Esophagus squamous epithelium (tissue), 5 donors: Measurements from ENCODE around the gene PSG2. TPM values are rescaled to one million over a fixed set of nuclear protein-coding genes. Genes with fewer than 3 reads are reported as not detected.
"Not testable (repeated sequence)": the region's sequence is repeated elsewhere in the genome, so short reads cannot be mapped to it uniquely, and the experiment has no call there.

Experiments
- DNase-seq: peaks from one replicate; lab custom pipeline; 2025; lab: John Stamatoyannopoulos, UW
- H3K27ac ChIP-seq, 4 donors: fragments of 200-600 bp; sonication (generic); one replicate each; pipeline ENCODE4 v1.5.1; 2016 to 2019; ENCODE audit warnings: mild to moderate bottlenecking in 1 of 4
- H3K27me3 ChIP-seq, 4 donors: fragments of 200-600 bp; sonication (generic); 1 replicate in 3 of 4; 2 replicates in 1 of 4; pipeline versions ENCODE4 v1.5.1 to v1.6.0; 2017 to 2021; ENCODE audit warnings: antibody characterized with exemption in 1 of 4
- H3K36me3 ChIP-seq, 3 donors: fragments of 200-600 bp; sonication (generic); one replicate each; pipeline ENCODE4 v1.5.1; 2016 to 2019
- H3K4me1 ChIP-seq, 3 donors: fragments of 200-600 bp; sonication (generic); one replicate each; pipeline ENCODE4 v1.5.1; 2017 to 2019
- H3K4me3 ChIP-seq, 4 donors: fragments of 200-600 bp; sonication (generic); 1 replicate in 3 of 4; 2 replicates in 1 of 4; pipeline ENCODE4 v1.5.1; 2016 to 2019; ENCODE audit warnings: mild to moderate bottlenecking in 2 of 4, moderate library complexity in 1 of 4
- H3K9me3 ChIP-seq, 3 donors: fragments of 200-600 bp; sonication (generic); one replicate each; pipeline ENCODE4 v1.5.1; 2016 to 2019
- POLR2A ChIP-seq, 4 donors: fragments of 450-650 bp; IDR thresholded peaks; one replicate each; pipeline ENCODE4 v1.6.1; 2017; ENCODE audit warnings: antibody characterized with exemption in 4 of 4, mild to moderate bottlenecking in 4 of 4, moderate library complexity in 3 of 4
- WGBS, 2 donors: methylation state at CpG; one replicate each; pipeline ENCODE4 v1.1.5; 2018; 5-methylcytosine and 5-hydroxymethylcytosine counted together
- intact Hi-C: fragments of 100-400 bp; cut with DNase I; formaldehyde crosslinking; loops from one replicate; pipeline ENCODE4 v1.15.0; 2022
- total RNA-seq, 4 donors: library from RNA; depleted of rRNA; stranded (reverse); fragments of >200 nt; gene quantifications; one replicate each; pipeline ENCODE4 v1.1.0, GENCODE V29; 2016
- TF ChIP-seq, protein P1 (sequence below), 6 experiments: fragments of 450-650 bp in 4 of 6; fragments of 200-600 bp in 2 of 6; sonication (generic) in 2 of 6; IDR thresholded peaks; one replicate each; pipeline ENCODE4 v1.5.1; 2016 to 2019; ENCODE audit warnings: antibody characterized with exemption in 6 of 6, mild to moderate bottlenecking in 4 of 6, moderate library complexity in 4 of 6
- donor health status: DM: yes; HTN: yes; CAD: no.

PSG2 gene
- total RNA-seq, 4 donors from 2014 or later: not detected

DNA sequence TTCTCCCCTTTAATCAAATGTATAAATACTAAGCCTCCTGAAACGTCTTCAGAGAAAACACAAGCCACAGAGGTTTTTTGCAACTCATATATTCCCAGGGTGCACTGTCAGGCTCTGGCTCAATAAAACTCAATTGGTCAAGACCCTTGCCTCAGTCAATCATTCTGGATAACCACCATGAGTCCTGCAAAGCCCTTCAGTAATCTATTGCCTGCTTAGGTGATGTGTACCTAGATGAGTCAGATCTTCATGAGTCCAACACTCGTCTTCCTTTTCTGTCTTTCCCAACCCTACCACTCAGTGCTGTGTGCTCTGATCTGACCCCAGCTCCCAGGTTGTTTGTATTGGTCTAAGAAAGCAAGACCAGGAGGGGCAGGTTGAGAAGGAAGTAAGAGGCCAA is 24.1 kb downstream of the PSG2 start:
- H3K27me3 ChIP-seq, DNase-seq, H3K4me1 ChIP-seq, H3K36me3 ChIP-seq, intact Hi-C loops, H3K9me3 ChIP-seq, H3K27ac ChIP-seq, H3K4me3 ChIP-seq: not testable (repeated sequence)
- 29 to 36% methylated on average over 2 of the region's 2 CpGs for WGBS, 2 donors

DNA sequence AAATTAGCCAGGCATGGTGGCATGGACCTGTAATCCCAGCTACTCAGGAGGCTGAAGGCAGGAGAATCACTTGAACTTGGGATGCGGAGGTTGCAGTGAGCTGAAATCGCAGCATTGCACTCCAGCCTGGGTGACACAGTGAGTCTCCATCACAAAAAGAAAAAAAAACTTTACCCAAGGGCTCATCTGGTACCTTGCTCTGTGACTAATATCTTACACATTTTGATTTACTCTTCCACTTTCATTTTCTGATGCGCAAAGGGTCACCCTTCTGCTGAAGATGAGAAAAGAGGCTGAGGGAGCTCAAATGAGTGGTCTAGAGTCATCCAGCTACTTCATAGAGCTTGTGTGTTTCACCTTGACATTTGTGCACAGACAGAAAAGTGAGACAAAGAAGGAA is 34.5 kb downstream of the PSG2 start:
- intact Hi-C loops, H3K36me3 ChIP-seq, H3K27me3 ChIP-seq, DNase-seq, H3K4me3 ChIP-seq, H3K9me3 ChIP-seq, H3K4me1 ChIP-seq, H3K27ac ChIP-seq: not testable (repeated sequence)
- WGBS, 2 donors: 76 to 85% methylated on average over 3 of the region's 3 CpGs

DNA sequence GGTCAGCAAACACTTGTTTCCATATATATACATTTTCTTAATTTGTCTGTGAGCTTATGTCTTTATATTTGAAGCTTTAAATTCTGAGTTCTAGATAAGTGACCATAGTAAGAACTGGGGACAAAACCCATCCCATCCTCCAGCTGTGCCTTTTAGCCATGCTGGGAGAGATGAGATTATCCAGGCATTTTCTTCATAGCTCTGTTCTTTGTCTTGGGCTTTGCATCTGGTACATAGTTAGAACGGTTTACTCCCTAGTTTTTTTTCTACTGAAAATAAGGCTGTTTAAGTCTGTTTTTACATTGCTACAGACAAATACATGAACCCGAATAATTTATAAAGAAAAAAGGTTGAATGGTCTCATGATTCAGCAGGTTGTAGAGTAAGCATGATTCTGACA is 35.9 kb downstream of the PSG2 start:
- H3K9me3 ChIP-seq, intact Hi-C loops, H3K4me3 ChIP-seq, H3K27ac ChIP-seq, DNase-seq, H3K4me1 ChIP-seq, H3K36me3 ChIP-seq, H3K27me3 ChIP-seq: not testable (repeated sequence)
- 68 to 70% methylated on average over 2 of the region's 2 CpGs for WGBS, 2 donors

DNA sequence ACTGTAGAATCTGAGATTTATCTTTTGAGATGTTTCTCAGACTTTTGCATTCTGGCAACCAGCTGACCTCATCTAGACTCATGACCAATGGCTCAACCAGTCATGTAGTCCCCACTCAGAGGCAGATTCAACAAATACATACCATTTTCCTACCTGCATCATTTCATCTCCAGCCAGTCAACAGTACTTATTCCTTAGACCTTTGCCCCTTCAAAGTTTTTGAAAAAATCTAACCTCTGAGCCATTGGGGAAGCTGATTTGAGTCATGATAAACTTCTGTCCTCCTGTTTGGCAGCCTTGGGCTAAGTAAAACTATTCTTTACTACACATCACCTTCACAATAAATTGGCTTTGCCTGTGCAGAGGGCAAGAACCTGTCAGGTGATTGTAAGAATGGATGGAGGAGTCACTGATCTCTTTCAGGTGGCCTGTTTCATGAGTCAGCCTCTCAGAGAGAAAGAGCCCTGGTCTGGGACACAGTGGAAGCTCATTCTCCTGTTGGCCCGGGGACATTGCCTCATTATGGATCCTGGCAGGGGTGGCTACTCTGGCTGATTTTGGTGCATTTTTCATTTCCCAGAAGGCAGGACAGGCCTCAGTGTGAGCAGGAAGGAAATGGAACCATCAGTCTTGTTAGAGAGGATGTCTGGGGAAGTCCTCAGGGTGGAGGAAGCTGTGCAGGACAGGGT is 38.9 kb downstream of the PSG2 start:
- 33 to 67% methylated on average over 1 of the region's 1 CpG for WGBS, 2 donors
- H3K27me3 ChIP-seq, intact Hi-C loops, DNase-seq, H3K9me3 ChIP-seq, H3K27ac ChIP-seq, H3K4me3 ChIP-seq, H3K36me3 ChIP-seq, H3K4me1 ChIP-seq: not testable (repeated sequence)

DNA sequence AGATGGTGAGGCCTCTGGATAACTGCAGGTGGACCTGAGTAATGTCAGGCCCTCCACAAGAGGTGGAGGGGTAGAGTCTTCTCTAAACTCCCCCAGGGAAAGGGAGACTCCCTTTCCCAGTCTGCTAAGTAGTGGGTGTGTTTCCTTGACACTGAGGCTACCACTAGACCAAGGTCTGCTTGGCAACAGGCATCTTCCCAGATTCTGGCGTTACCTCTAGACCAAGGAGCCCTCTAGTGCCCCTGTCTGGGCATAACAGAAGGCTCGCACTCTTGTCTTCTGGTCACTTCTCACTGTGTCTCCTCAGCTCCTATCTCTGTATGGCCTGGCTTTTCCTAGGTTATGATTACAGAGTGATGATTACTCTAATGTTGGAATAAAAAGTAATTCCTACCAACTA is 50.9 kb downstream of the PSG2 start:
- TF ChIP-seq, protein P1, sequence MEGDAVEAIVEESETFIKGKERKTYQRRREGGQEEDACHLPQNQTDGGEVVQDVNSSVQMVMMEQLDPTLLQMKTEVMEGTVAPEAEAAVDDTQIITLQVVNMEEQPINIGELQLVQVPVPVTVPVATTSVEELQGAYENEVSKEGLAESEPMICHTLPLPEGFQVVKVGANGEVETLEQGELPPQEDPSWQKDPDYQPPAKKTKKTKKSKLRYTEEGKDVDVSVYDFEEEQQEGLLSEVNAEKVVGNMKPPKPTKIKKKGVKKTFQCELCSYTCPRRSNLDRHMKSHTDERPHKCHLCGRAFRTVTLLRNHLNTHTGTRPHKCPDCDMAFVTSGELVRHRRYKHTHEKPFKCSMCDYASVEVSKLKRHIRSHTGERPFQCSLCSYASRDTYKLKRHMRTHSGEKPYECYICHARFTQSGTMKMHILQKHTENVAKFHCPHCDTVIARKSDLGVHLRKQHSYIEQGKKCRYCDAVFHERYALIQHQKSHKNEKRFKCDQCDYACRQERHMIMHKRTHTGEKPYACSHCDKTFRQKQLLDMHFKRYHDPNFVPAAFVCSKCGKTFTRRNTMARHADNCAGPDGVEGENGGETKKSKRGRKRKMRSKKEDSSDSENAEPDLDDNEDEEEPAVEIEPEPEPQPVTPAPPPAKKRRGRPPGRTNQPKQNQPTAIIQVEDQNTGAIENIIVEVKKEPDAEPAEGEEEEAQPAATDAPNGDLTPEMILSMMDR (IDR thresholded peaks at IDR 0.05): peak in 1 of 6 experiments; percentile 54
- H3K4me1 ChIP-seq, intact Hi-C loops, H3K9me3 ChIP-seq, H3K4me3 ChIP-seq, H3K27me3 ChIP-seq, H3K36me3 ChIP-seq, H3K27ac ChIP-seq, DNase-seq: not testable (repeated sequence)
- 49 to 52% methylated on average over 2 of the region's 2 CpGs for WGBS, 2 donors

DNA sequence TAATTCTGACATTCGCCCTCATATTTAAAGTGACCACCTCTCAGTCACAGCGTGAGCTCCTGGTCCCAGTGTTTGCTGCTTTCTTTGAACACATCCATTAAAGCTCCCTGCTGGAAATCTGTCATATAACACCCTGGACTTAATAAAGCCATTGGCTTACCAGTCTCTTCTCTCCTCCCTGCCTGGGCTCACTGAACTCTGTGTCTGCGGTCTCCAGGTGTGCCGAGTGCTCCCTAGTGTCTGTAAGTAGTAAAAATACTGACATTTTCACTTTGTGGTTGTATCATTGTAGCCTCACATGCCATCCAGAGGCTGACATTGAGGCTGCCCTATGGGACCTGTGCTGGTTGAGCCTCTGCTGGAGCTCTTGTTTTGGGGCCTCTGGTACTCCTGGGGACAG is 53.6 kb downstream of the PSG2 start:
- H3K27ac ChIP-seq: no peak overlapping the region
- no peak overlapping the region for H3K4me3 ChIP-seq
- DNase-seq: no peak
- TF ChIP-seq, protein P1 (IDR thresholded peaks at IDR 0.05): no peak
- TF ChIP-seq POLR2A (IDR thresholded peaks at IDR 0.05): no peak
- no peaks in the 10 kb centered on the region for H3K36me3 ChIP-seq
- no peaks in the 10 kb centered on the region for H3K27me3 ChIP-seq
- intact Hi-C loops: no loop called here
- 80 to 81% methylated on average over 4 of the region's 4 CpGs for WGBS, 2 donors
- H3K4me1 ChIP-seq: no peaks in the 10 kb centered on the region
- H3K9me3 ChIP-seq: no peaks in the 10 kb centered on the region

DNA sequence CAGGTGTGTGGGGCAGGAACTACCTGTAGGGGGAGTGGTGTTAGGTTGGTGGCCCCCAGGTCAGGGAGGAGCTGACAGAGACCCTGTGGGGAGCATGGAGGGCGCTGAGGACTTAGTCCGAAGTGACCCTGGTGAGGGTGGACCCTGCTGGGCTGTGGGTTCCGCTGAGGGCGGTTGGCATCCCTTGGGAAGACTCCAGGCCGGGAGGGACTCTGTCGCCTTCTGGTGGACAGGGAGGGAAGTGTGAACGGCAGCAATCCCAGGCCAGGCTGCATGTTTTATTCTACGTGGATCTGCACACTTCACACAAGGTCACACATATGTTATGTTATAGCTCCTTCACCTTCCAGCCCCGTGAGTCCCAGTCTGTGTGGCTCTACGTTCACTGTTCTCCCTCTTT is 54.5 kb downstream of the PSG2 start:
- H3K9me3 ChIP-seq, H3K27ac ChIP-seq, H3K27me3 ChIP-seq, H3K36me3 ChIP-seq, DNase-seq, H3K4me1 ChIP-seq, intact Hi-C loops, H3K4me3 ChIP-seq: not testable (repeated sequence)
- 44 to 59% methylated on average over 5 to 8 of the region's 10 CpGs for WGBS, 2 donors
- TF ChIP-seq, protein P1 (IDR thresholded peaks at IDR 0.05): peak in 1 of 6 experiments; percentile 30

DNA sequence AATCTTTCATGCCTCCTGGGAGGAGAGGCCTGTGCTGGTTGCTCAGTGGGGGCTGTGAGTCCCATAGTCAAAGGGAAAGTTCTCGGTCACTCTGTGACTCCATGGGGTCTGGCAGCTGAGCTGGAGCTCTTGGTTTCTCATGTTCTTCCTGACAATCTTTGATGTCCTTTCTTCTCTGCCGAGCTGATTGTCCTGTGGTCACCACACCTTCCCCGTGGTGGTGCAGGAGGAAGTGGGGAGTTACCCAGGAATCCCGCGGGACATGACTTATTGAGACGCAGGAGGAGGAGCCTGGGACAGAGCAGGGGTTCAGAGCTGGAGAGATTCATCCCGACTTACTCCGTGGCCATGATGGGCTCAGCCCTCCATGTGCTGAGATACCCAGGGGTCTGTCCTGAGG is 55.4 kb downstream of the PSG2 start:
- H3K27ac ChIP-seq, H3K4me3 ChIP-seq, DNase-seq, H3K36me3 ChIP-seq, intact Hi-C loops, H3K9me3 ChIP-seq, H3K27me3 ChIP-seq, H3K4me1 ChIP-seq: not testable (repeated sequence)
- 87% methylated on average over 4 of the region's 8 CpGs; no CpG with 5 or more reads in 1 of the 2 donors for WGBS, 2 donors

DNA sequence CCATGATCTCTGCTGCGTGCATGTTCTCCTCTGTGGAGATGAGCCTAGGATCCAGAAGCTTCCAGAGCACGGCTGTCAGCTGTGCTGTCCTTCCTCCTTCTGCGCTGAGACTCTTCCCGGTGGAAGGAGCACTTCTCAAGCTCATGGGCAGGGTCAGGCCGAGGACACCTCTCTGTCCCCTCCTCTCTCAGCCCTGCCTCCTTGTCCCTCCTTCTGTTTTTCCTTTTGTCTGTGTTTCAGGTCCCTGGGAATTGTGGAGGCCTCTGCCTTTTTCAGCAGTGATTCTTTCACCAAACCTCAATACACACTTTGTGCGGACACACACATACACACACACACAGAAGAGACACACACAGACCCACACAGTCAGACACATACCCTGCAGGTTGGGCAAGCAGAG is 56.1 kb downstream of the PSG2 start, which contains the start of gene PSG11:
PSG11 (minus strand) TSS at position 101 of the 400 bp plus-strand sequence; CDS start at position 4, 97 bp downstream.
- 87 to 89% methylated on average over 6 of the region's 6 CpGs for whole genome bisulfite sequencing, 2 donors
- H3K27me3 ChIP-seq, H3K27ac ChIP-seq, H3K36me3 ChIP-seq, H3K4me1 ChIP-seq, intact Hi-C loops, H3K4me3 ChIP-seq, DNase-seq, H3K9me3 ChIP-seq: not testable (repeated sequence)

DNA sequence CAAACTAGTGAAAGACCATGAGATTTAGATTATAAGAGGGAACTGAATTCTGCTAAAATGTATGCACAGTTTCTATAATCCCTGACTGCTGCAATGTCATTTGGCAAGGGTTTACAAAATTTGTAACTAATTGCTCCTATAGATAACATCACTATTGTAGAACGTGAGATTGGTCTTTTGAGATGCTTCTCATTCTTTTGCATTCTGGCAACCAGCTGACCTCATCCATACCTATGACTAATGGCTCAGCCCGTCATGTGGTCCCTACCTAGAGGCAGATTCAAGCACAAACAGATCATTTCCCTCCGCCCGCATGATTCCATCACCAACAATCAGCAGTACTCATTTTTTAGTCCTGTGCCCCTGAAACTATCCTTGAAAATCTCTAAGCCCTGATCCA is 60.4 kb downstream of the PSG2 start:
- H3K36me3 ChIP-seq, H3K27ac ChIP-seq, DNase-seq, H3K4me3 ChIP-seq, H3K4me1 ChIP-seq, intact Hi-C loops, H3K9me3 ChIP-seq, H3K27me3 ChIP-seq: not testable (repeated sequence)
- 28 to 48% methylated on average over 4 of the region's 4 CpGs for WGBS, 2 donors
